DOHH2 (cell line): ENCODE results near the gene LCK.

ENCODE experiments used
- EZH2phosphoT487 ChIP-seq: fragments of 200-600 bp; sonication (generic); IDR thresholded peaks from 2 replicates; pipeline ENCODE4 v1.6.1; 2017; ENCODE audit warnings: borderline replicate concordance, mild to moderate bottlenecking, antibody characterized with exemption, low read length, moderate library complexity, mixed read lengths
- TF ChIP-seq, protein P1 (sequence below): fragments of 200-600 bp; sonication (generic); IDR thresholded peaks from one replicate; pipeline ENCODE4 v1.5.1; 2014; ENCODE audit warnings: antibody characterized with exemption, mild to moderate bottlenecking, low read depth, low read length; ENCODE audit not compliant: poor library complexity, severe bottlenecking

DNA sequence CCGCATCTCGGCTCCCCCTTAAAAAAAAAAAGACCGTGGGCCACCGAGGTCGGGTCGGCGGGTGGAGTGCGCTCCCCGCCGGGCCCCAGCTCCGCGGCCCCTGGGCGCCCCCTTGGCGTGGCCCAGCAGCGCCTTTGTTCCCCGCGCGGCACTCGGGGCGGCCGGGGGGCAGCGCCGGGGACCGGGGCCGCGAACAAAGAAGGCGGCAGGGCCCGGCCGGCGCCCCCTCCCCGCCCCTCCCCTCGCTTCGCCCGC, 84.4 kb downstream of the LCK start:
- TF ChIP-seq, protein P1, sequence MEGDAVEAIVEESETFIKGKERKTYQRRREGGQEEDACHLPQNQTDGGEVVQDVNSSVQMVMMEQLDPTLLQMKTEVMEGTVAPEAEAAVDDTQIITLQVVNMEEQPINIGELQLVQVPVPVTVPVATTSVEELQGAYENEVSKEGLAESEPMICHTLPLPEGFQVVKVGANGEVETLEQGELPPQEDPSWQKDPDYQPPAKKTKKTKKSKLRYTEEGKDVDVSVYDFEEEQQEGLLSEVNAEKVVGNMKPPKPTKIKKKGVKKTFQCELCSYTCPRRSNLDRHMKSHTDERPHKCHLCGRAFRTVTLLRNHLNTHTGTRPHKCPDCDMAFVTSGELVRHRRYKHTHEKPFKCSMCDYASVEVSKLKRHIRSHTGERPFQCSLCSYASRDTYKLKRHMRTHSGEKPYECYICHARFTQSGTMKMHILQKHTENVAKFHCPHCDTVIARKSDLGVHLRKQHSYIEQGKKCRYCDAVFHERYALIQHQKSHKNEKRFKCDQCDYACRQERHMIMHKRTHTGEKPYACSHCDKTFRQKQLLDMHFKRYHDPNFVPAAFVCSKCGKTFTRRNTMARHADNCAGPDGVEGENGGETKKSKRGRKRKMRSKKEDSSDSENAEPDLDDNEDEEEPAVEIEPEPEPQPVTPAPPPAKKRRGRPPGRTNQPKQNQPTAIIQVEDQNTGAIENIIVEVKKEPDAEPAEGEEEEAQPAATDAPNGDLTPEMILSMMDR, result no peak
- TF ChIP-seq EZH2phosphoT487, result no peak
